Measurements from ENCODE around the gene TSPOAP1. TPM values are rescaled to one million over a fixed set of nuclear protein-coding genes. Genes with fewer than 3 reads are reported as not detected.
A peak's percentile ranks its signal among the peaks of the same experiment; 100 is the strongest.

The TSPOAP1 gene
- total RNA-seq, 1 donor, result 22.4 TPM

DNA sequence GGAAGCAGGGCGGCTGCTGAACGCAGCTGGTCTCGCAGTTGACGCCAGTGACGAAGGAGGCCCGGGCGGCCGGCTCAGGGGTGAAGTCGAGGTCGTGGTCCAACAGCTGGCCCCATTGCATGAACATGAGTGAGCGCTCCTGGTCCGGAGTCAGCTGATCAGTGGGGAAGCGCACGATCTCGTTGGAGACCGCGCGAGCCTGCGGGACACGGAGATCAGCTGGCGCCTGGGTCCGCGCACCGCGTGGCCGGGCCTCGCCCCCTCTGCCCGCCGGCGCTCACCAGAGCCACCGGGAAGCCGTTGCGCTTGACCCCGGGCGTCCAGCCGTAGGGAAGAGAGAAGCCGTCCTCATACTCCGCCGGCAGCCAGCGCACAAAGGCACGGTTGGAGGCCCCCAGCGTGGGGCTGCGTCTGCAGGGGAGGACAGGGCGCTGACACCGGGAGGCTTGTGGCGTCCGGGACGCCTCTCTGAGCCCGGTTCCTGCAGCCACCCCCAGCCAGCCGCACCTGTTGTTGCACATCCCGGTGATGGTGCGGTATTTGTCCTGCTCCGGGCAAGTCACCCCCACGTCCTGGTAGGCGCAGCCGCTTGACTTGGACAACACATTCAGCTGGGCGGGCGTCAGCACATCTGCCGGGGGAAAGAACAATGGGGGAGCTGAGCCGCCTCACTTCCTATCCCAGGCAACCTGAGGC lies 49.4 kb downstream of the TSPOAP1 start:
- H3K9me3 ChIP-seq (ENCODE audit: low read depth, low read length), result no peaks in the 10 kb centered on the region
- H3K27me3 ChIP-seq (ENCODE audit: insufficient read depth, low read length), result no peaks in the 10 kb centered on the region
- peak overlapping the region; percentile 16 for H3K4me3 ChIP-seq (ENCODE audit: low read length)
- H3K4me1 ChIP-seq (ENCODE audit: insufficient read depth, low read length), result peaks cover 77% of the 10 kb centered on the region

- H3K27me3 ChIP-seq (ENCODE audit: insufficient read depth, low read length), result no peaks in the 10 kb centered on the region
- H3K4me1 ChIP-seq (ENCODE audit: insufficient read depth, low read length), result peaks cover 72% of the 10 kb centered on the region
- no peaks in the 10 kb centered on the region for H3K9me3 ChIP-seq (ENCODE audit: low read depth, low read length)
- H3K4me3 ChIP-seq (ENCODE audit: low read length), result no peak overlapping the region
These were observed 50.0 kb downstream of the TSPOAP1 start for GRCh38 chr17:58278661-58279015.

DNA sequence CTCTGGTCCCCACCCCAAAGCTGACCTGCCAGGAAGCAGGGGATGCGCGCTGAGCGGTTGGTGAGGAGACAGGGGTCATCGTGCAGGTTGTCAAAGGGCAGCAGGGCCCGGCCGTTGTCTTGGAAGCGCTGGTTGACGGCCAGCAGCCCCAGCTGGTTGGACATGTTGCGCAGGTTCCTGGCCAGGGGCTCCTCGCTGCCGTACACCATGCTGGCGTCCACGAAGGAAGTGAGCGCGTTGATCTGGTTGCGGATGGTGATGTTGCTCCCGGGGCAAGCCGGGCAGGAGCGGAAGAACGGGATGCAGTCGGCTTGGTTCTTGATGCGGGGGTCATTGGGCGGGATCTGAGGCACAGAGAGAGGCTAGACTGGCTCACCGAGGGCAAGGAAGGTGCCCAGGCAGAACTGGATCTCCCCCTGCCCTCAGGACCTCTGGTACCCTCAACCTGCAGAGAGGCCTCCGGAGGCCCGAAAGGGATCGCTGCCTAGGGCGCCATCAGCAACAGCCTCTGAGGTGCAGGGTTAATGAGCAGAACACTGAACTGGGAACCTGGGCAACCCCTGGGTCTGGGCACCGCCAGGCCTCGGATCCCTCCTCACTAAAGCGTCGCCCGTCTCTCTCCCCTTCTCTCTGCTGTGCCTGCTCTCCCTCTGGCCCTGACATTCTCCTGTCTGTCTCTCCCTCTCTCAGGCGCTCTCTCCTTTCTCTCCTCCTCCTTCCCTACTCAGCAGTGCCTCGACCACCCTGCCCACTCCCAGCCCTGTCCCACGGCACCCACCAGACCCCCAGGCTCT lies 50.6 kb downstream of the TSPOAP1 start:
- H3K27me3 ChIP-seq (ENCODE audit: insufficient read depth, low read length), result no peaks in the 10 kb centered on the region
- peaks cover 75% of the 10 kb centered on the region for H3K4me1 ChIP-seq (ENCODE audit: insufficient read depth, low read length)
- no peak overlapping the region for H3K4me3 ChIP-seq (ENCODE audit: low read length)
- H3K9me3 ChIP-seq (ENCODE audit: low read depth, low read length), result no peaks in the 10 kb centered on the region

- peaks cover 75% of the 10 kb centered on the region for H3K4me1 ChIP-seq (ENCODE audit: insufficient read depth, low read length)
- no peak overlapping the region for H3K4me3 ChIP-seq (ENCODE audit: low read length)
- no peaks in the 10 kb centered on the region for H3K27me3 ChIP-seq (ENCODE audit: insufficient read depth, low read length)
- H3K9me3 ChIP-seq (ENCODE audit: low read depth, low read length), result no peaks in the 10 kb centered on the region
These were observed 51.3 kb downstream of the TSPOAP1 start for GRCh38 chr17:58277107-58277801.

- H3K9me3 ChIP-seq (ENCODE audit: low read depth, low read length), result no peaks in the 10 kb centered on the region
- H3K4me1 ChIP-seq (ENCODE audit: insufficient read depth, low read length), result peaks cover 66% of the 10 kb centered on the region
- no peak overlapping the region for H3K4me3 ChIP-seq (ENCODE audit: low read length)
- no peaks in the 10 kb centered on the region for H3K27me3 ChIP-seq (ENCODE audit: insufficient read depth, low read length)
These were observed 52.2 kb downstream of the TSPOAP1 start for GRCh38 chr17:58276423-58276822.

- peaks cover 63% of the 10 kb centered on the region for H3K4me1 ChIP-seq (ENCODE audit: insufficient read depth, low read length)
- H3K27me3 ChIP-seq (ENCODE audit: insufficient read depth, low read length), result no peaks in the 10 kb centered on the region
These were observed 53.2 kb downstream of the TSPOAP1 start for GRCh38 chr17:58275417-58275816.

DNA sequence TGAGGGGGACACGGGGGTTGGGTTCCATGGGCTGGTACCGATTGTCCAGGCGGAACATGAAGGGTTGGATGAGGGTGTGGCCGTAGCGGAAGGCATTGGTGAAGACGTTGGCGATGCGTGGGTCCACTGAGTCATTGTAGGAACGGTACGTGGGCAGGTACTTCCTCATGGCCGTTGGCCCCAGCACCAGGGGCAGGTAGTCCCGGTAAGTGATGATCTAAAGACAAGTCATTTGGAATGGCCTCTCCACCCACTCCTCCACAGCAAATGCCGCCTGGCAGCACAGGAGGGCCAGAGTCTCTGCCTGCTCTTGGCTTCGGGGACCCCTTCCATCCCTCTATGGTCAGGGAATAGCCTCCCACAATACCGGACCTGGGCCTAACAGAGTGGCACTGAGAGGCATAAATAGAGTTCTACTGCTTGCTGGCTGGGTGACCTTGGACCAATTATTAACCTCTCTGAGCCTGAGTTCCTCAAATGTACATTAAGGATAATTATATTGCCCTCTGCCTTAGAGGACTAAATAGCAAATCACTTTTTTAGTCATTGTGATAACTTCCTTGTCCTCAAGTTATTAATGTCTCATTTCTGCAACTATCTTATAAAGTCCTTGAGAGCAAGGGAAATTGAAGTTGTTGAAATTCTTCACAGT lies 55.0 kb downstream of the TSPOAP1 start:
- no peaks in the 10 kb centered on the region for H3K27me3 ChIP-seq (ENCODE audit: insufficient read depth, low read length)
- H3K9me3 ChIP-seq (ENCODE audit: low read depth, low read length), result no peaks in the 10 kb centered on the region
- no peak overlapping the region for H3K4me3 ChIP-seq (ENCODE audit: low read length)
- H3K4me1 ChIP-seq (ENCODE audit: insufficient read depth, low read length), result peaks cover 51% of the 10 kb centered on the region

More at GRCh38 chr17:58275417-58275816, 53.2 kb downstream of the TSPOAP1 start:
- no peaks in the 10 kb centered on the region for H3K9me3 ChIP-seq (ENCODE audit: low read depth, low read length)
- H3K4me3 ChIP-seq (ENCODE audit: low read length), result no peak overlapping the region

DNA sequence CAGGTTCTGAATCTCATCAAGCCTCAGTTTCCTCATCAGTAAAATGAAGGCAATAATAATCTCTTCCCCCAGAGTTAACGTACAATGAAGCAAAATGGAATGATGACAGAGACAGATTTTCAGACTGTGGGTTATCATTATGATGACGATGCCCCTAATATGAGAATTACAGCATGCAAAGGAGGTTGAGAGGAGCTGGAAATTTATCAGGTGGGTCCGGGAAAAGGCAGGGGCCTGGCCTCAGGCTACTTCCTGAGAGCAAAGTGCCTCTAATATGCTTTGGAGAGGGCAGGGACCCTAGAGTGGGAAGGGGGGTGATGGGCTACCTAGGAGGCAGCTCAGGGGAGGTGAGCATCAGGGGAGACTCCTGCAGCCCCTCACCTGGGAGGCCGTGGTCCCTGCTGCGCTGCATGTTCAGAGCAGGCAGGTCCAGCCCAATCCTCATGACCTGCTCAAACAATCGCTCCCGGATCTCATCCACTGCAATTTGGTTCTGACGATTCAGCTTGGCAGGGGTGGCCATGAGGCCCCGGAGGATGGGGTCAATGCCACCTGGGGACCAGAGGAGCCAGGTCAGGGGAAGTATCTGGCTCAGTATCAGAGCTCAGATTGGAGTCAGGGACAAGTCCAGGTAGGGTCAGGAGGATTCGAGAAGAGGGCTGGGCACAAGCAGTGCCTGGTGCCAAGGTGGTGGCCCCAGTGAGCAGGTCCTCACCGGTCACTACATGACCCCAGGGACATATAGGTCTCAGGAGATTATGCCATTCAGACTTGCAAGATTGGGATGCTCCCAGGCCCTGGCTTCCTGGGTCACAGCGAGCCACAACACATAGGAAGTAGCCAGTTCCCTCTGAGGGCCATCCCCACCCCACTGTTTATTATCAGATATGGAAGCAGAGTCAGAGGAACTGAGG lies 56.0 kb downstream of the TSPOAP1 start:
- Histone ChIP-seq H3K4me3 (ENCODE audit: low read length) (no peak overlapping the region), H3K4me1 (ENCODE audit: insufficient read depth, low read length) (peaks cover 41% of the 10 kb centered on the region), H3K9me3 (ENCODE audit: low read depth, low read length) (no peaks in the 10 kb centered on the region), H3K27me3 (ENCODE audit: insufficient read depth, low read length) (no peaks in the 10 kb centered on the region)

GRCh38 chr17:58271216-58271931 lies 57.2 kb downstream of the TSPOAP1 start:
- no peak overlapping the region for H3K4me3 ChIP-seq (ENCODE audit: low read length)
- H3K27me3 ChIP-seq (ENCODE audit: insufficient read depth, low read length), result no peaks in the 10 kb centered on the region
- H3K4me1 ChIP-seq (ENCODE audit: insufficient read depth, low read length), result peaks cover 31% of the 10 kb centered on the region
- no peaks in the 10 kb centered on the region for H3K9me3 ChIP-seq (ENCODE audit: low read depth, low read length)

DNA sequence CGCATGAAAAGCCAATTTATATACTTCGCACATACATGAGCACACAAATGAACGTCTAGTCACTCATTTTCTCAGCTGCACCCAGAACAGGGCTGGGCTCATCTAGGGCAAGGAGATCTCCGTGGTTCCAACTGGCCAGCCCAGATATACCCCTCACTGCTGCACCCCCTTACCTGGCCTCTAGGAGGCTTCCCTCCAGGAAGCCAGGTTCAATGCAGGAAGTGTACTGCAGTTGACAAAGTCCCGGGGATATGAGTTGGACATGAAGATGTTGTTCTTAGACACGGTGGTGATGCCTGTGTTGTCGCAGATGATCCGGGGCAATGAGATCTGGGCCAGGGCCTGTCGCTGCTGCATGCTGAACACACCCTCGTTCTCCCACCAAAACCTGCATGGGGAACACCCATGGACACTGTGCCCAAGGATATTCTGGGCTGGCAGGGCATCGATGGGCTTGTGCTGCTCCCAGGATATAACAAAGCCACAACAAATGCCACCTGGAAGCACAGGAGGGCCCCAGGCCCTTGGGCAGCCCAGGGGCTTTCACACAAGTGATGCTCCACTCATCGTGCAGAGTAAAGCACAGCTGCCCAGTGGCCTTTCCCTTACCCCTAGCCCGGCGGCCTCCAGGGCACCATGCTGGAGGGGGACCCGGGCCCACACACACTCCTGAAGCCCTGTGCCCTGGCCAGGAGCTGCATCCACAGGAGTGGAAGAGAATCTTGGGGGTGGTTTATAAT lies 57.9 kb downstream of the TSPOAP1 start:
- Histone ChIP-seq H3K9me3 (ENCODE audit: low read depth, low read length) (no peaks in the 10 kb centered on the region), H3K4me3 (ENCODE audit: low read length) (no peak overlapping the region), H3K4me1 (ENCODE audit: insufficient read depth, low read length) (peaks cover 23% of the 10 kb centered on the region), H3K27me3 (ENCODE audit: insufficient read depth, low read length) (no peaks in the 10 kb centered on the region)

DNA sequence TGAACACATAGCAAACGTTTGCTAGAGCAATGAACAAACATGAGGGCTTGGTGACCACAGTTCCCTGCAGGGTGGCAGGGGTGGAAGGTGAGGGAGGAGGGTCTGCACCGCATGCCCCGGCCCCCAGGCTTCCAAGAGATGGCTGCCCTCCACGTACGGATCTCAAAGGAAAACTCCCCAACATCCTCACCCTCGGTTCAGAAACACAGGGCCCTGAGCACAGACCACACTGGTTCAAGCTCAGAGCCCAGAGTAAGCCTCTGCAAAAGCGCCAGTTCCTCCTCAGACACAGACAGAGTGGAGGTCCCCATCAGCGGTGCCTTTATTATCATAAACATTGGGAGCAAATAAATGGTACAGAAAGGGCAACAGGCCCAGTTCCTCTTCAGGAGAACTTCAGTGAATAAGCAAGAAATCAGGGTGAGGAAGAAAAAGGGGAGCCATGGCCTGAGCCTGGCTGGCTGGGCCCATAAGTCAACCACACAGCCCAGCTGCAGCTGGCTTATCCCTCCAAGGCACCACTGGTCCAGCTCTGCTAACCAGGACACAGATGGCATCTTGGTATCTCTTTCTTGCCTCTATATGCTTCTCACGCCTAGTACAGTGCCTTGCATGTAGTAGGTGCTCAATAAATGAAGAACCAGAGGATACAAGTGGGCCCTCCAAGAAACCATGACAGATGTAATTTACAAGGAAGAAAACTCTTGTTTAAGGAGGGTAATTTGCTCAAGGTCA lies 58.9 kb downstream of the TSPOAP1 start:
- Histone ChIP-seq H3K27me3 (ENCODE audit: insufficient read depth, low read length) (no peaks in the 10 kb centered on the region), H3K4me1 (ENCODE audit: insufficient read depth, low read length) (peaks cover 18% of the 10 kb centered on the region), H3K9me3 (ENCODE audit: low read depth, low read length) (no peaks in the 10 kb centered on the region), H3K4me3 (ENCODE audit: low read length) (no peak overlapping the region)

DNA sequence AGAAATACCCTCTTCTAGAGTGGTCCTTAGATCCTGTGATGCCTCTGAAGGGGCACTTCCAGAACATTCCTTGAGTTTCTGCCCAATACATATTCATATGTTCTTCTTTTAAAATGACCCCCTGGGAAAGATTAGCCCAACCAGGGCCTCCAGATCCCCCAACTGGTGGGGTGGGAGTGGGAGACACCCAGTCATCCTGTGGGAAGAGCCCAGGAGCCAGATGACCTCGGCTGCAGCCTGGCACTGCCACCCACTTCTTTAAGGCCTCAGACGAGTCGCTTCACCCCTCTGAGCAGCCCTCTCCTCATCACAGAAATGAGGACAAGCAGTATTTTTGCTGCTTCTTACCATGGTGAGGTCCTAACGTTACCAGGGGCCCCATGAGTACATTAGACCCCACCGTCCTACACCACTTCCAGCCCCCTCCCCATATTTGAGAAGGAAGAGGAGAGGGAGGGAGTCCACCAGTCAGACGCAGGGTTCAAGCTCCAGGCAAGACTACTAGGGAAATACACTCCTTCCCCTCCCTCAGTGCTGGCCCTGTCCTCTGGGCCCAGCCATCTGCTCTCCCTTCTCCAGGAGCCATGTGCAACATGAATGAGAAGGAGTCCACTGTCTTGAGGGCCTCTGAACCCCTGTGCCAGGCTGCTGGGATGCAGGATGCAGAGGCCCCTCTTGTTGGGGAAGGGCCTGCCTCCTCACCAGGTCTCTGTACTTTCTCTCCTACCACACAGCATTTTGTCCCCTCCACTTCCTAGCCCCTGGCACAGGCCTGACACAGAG lies 59.6 kb downstream of the TSPOAP1 start:
- no peaks in the 10 kb centered on the region for H3K27me3 ChIP-seq (ENCODE audit: insufficient read depth, low read length)
- no peaks in the 10 kb centered on the region for H3K9me3 ChIP-seq (ENCODE audit: low read depth, low read length)
- no peak overlapping the region for H3K4me3 ChIP-seq (ENCODE audit: low read length)
- peaks cover 18% of the 10 kb centered on the region for H3K4me1 ChIP-seq (ENCODE audit: insufficient read depth, low read length)

Data from mononuclear cell (primary cell).